Activated B cell treated with CpG ODN at 0.5 μM for 24 hours (primary cell): ENCODE data around the gene FAM13C. TPM values are rescaled to one million over a fixed set of nuclear protein-coding genes. Genes with fewer than 3 reads are reported as not detected.

Source experiments
- ATAC-seq: fragments of 200-7000 bp; cut with Tn5 transposase; one replicate; pipeline ENCODE4 v1.10.0; 2021; ENCODE audit warnings: low read depth, mild to moderate bottlenecking, moderate library complexity
- CTCF ChIA-PET: fragments of 350-600 bp; sonication (Branson Sonifier 250); formaldehyde crosslinking; loops from one replicate; lab custom pipeline; 2021; ENCODE audit warnings: antibody characterized with exemption; lab: Charles Lee
- POLR2A ChIA-PET: fragments of 350-600 bp; sonication (Branson Sonifier 250); formaldehyde crosslinking; loops from one replicate; lab custom pipeline; 2021; ENCODE audit warnings: antibody characterized with exemption; lab: Charles Lee
- DNase-seq: peaks from one replicate; pipeline ENCODE4 v3.0.0; 2022
- H3K27ac Mint-ChIP-seq: one replicate; pipeline ENCODE4 v1.8.0; 2020; ENCODE audit warnings: mixed read lengths
- H3K27me3 Mint-ChIP-seq: one replicate; pipeline ENCODE4 v1.8.0; 2021; ENCODE audit warnings: mixed read lengths
- H3K36me3 Mint-ChIP-seq: one replicate; pipeline ENCODE4 v1.8.0; 2021; ENCODE audit warnings: low read depth, mixed read lengths
- H3K4me1 Mint-ChIP-seq: one replicate; pipeline ENCODE4 v1.8.0; 2021; ENCODE audit warnings: mixed read lengths
- H3K4me3 Mint-ChIP-seq: one replicate; pipeline ENCODE4 v1.8.0; 2020; ENCODE audit warnings: mild to moderate bottlenecking, mixed read lengths
- H3K9me3 Mint-ChIP-seq: one replicate; pipeline ENCODE4 v1.8.0; 2020; ENCODE audit warnings: mixed read lengths
- intact Hi-C: fragments of 100-400 bp; cut with micrococcal nuclease; formaldehyde crosslinking; loops from one replicate; pipeline ENCODE4 v1.15.1; 2024
- total RNA-seq: library from RNA; stranded (reverse); gene quantifications from 2 replicates; pipeline ENCODE4 v1.2.3, GENCODE V29; 2022
- TF ChIP-seq, protein P1 (sequence below): fragments of 200-600 bp; IDR thresholded peaks from one replicate; pipeline ENCODE4 v1.8.0; 2022; ENCODE audit warnings: antibody characterized with exemption, mild to moderate bottlenecking

Gene FAM13C
- total RNA-seq, 1 donor from 2014 or later = not detected

DNA sequence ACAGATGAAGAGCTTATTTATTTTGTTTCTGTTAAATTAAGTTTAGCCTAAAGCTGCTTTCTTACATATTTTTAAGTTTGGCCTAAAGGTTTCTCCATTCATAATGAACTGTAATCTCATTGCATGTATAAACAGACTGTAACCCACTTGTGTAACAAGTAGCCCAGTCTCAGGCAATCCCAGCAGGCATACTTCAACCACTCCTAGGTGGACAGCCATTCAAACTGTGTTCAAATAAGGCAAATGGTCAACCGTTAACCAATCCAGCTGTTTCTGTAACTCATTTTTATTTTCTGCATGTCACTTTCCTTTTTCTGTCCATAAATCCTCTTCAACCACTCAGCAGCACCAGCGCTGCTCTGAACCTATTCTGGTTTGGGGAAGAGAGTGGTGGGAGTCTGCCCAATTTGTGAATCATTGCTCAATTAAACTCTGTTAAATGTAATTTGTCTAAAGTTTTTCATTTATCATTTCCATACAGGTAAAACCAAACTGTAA lies 150.0 kb downstream of the FAM13C start:
- no peak for DNase-seq
- H3K36me3 Mint-ChIP-seq = no peaks in the 10 kb centered on the region
- intact Hi-C loops = no loop called here
- TF ChIP-seq, protein P1, sequence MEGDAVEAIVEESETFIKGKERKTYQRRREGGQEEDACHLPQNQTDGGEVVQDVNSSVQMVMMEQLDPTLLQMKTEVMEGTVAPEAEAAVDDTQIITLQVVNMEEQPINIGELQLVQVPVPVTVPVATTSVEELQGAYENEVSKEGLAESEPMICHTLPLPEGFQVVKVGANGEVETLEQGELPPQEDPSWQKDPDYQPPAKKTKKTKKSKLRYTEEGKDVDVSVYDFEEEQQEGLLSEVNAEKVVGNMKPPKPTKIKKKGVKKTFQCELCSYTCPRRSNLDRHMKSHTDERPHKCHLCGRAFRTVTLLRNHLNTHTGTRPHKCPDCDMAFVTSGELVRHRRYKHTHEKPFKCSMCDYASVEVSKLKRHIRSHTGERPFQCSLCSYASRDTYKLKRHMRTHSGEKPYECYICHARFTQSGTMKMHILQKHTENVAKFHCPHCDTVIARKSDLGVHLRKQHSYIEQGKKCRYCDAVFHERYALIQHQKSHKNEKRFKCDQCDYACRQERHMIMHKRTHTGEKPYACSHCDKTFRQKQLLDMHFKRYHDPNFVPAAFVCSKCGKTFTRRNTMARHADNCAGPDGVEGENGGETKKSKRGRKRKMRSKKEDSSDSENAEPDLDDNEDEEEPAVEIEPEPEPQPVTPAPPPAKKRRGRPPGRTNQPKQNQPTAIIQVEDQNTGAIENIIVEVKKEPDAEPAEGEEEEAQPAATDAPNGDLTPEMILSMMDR = no peak
- no peaks in the 10 kb centered on the region for H3K9me3 Mint-ChIP-seq
- ATAC-seq = no peak
- H3K4me3 Mint-ChIP-seq = no peak overlapping the region
- H3K27ac Mint-ChIP-seq = no peak overlapping the region
- no peaks in the 10 kb centered on the region for H3K27me3 Mint-ChIP-seq
- ChIA-PET CTCF (no interaction called here), POLR2A (no interaction called here)
- no peaks in the 10 kb centered on the region for H3K4me1 Mint-ChIP-seq

DNA sequence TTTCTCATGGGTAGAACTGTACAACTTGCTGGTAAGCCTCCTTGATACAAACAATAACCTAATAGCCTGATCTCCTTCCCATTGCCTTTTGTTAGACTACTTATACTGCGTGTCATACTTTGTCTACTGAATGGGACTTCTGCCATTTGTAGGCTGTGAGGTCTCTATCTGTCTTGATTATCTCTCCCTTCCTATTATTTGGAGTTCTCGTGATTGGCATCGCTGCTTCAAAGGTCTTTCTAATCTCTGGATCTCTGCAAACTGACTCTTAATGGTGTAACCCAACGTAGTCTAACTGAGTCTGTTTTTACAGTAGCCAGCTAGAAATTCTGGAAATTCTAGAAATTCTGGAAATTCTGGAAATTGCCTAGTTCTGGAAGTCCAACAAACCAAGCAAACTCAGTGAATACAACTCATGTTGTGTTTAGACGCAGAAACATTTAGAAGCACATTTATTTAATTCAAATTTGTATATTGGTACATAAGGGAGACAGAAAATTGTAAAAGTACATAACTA lies 156.1 kb downstream of the FAM13C start:
- intact Hi-C loops = no loop called here
- POLR2A ChIA-PET = no interaction called here
- no peak overlapping the region for H3K27ac Mint-ChIP-seq
- ATAC-seq (no peak), DNase-seq (no peak)
- H3K27me3 Mint-ChIP-seq = no peaks in the 10 kb centered on the region
- no peaks in the 10 kb centered on the region for H3K36me3 Mint-ChIP-seq
- H3K4me3 Mint-ChIP-seq = no peak overlapping the region
- CTCF ChIA-PET = no interaction called here
- no peaks in the 10 kb centered on the region for H3K9me3 Mint-ChIP-seq
- no peaks in the 10 kb centered on the region for H3K4me1 Mint-ChIP-seq
- TF ChIP-seq, protein P1 = no peak

Other genes with a start within 250 kb of the FAM13C start
- gene PHYHIPL, start 185.9 kb downstream of the FAM13C start, total RNA-seq = not detected in 2 replicates